ENCODE data around the gene CNTN5. TPM values are rescaled to one million over a fixed set of nuclear protein-coding genes. Genes with fewer than 3 reads are reported as not detected.

The CNTN5 gene
- polyA plus RNA-seq, 1 donor (not counting 4 experiments of a cell fraction or from before 2014, with no cell fraction given), result not detected

DNA sequence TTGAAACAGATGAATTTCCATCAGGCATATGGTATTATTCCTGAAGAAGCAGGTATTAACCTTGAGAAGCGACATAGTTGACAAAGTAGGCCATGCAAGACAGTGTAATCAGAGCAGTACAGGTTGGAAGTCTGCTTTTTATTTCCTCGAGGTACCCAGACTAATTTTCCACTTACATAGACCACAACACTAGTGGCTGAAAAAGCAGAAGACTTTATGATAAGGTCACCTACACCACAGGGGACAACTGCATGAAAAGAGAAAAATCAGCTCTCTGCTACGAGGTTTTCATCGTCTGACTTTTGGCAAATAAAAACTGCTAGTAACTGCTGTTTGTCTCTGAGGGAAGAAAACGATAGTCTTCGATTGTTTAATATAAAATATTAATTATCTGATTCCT, 77.5 kb downstream of the CNTN5 start:
- Histone ChIP-seq H3K9ac (ENCODE audit: control insufficient read depth, extremely low read depth, insufficient read depth, low read length) (no peak overlapping the region), H3K4me2 (ENCODE audit: control insufficient read depth, extremely low read depth, insufficient read depth, low read depth, low read length) (no peak overlapping the region), H3K4me3 (ENCODE audit: control insufficient read depth in 2 of 3, extremely low read depth in 1 of 3, insufficient read depth in 2 of 3, low read depth in 1 of 3, low read length in 3 of 3) (no peak overlapping the region), H3K27ac (ENCODE audit: control insufficient read depth, insufficient read depth, low read length) (no peak overlapping the region), H3K36me3 (ENCODE audit: control insufficient read depth in 2 of 2, extremely low read depth in 1 of 2, insufficient read depth in 2 of 2, low read length in 2 of 2) (no peaks in the 10 kb centered on the region), H3K79me2 (ENCODE audit: control insufficient read depth, insufficient read depth, low read length) (no peaks in the 10 kb centered on the region), H3K4me1 (ENCODE audit: control insufficient read depth, extremely low read depth, insufficient read depth, low read length) (no peaks in the 10 kb centered on the region), H2AFZ (ENCODE audit: control insufficient read depth, low read length) (no peak overlapping the region), H3K27me3 (ENCODE audit: control insufficient read depth, extremely low read depth, insufficient read depth, low read length) (no peaks in the 10 kb centered on the region), H3K9me1 (ENCODE audit: control insufficient read depth, extremely low read depth, insufficient read depth, low read length) (no peaks in the 10 kb centered on the region), H3K9me3 (ENCODE audit: control insufficient read depth, low read depth, low read length) (no peaks in the 10 kb centered on the region), H4K20me1 (ENCODE audit: control insufficient read depth, extremely low read depth, insufficient read depth, low read length) (no peaks in the 10 kb centered on the region)
- TF ChIP-seq, protein P1, sequence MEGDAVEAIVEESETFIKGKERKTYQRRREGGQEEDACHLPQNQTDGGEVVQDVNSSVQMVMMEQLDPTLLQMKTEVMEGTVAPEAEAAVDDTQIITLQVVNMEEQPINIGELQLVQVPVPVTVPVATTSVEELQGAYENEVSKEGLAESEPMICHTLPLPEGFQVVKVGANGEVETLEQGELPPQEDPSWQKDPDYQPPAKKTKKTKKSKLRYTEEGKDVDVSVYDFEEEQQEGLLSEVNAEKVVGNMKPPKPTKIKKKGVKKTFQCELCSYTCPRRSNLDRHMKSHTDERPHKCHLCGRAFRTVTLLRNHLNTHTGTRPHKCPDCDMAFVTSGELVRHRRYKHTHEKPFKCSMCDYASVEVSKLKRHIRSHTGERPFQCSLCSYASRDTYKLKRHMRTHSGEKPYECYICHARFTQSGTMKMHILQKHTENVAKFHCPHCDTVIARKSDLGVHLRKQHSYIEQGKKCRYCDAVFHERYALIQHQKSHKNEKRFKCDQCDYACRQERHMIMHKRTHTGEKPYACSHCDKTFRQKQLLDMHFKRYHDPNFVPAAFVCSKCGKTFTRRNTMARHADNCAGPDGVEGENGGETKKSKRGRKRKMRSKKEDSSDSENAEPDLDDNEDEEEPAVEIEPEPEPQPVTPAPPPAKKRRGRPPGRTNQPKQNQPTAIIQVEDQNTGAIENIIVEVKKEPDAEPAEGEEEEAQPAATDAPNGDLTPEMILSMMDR (optimal IDR thresholded peaks at IDR 0.05 in 1 of 3, IDR thresholded peaks at IDR 0.05 in 1 of 3, conservative IDR thresholded peaks at IDR 0.05 in 1 of 3; ENCODE audit: extremely low read depth in 1 of 3, insufficient read depth in 2 of 3, low read length in 3 of 3), result no peak
- no peak for TF ChIP-seq EZH2 (IDR thresholded peaks at IDR 0.05; ENCODE audit: low read length)
- FAIRE-seq (no peak), DNase-seq (ENCODE audit: low read depth, low spot score) (no peak)
- dilution Hi-C loops (cut with MboI; ENCODE audit: extremely low pct_ligation_motif_present, low sequenced_read_pairs), result no loop called here

DNA sequence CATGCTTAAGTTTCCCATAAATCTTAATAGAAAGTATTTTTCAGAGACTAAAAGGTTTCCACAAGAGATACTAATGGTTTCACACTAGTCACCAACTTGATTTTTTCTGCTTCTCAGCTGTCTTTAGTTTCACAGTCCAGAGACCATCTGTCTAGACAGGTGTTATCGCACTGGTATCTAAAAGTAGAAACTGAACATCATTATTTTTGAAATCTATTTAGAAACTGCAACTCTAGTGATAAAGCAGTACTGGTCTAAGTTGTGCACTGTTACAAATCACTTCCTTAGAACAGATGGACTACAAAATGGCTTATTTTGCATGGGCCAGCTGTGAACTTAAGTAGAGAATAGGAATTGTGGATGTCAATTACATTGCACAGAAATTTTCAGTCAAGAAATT, 78.0 kb downstream of the CNTN5 start:
- H4K20me1 ChIP-seq (ENCODE audit: control insufficient read depth, extremely low read depth, insufficient read depth, low read length), result no peaks in the 10 kb centered on the region
- no peaks in the 10 kb centered on the region for H3K9me3 ChIP-seq (ENCODE audit: control insufficient read depth, low read depth, low read length)
- H3K4me2 ChIP-seq (ENCODE audit: control insufficient read depth, extremely low read depth, insufficient read depth, low read depth, low read length), result no peak overlapping the region
- no peaks in the 10 kb centered on the region for H3K9me1 ChIP-seq (ENCODE audit: control insufficient read depth, extremely low read depth, insufficient read depth, low read length)
- no peaks in the 10 kb centered on the region for H3K27me3 ChIP-seq (ENCODE audit: control insufficient read depth, extremely low read depth, insufficient read depth, low read length)
- H2AFZ ChIP-seq (ENCODE audit: control insufficient read depth, low read length), result no peak overlapping the region
- DNase-seq (ENCODE audit: low read depth, low spot score) (no peak), FAIRE-seq (no peak)
- H3K4me3 ChIP-seq (ENCODE audit: control insufficient read depth in 2 of 3, extremely low read depth in 1 of 3, insufficient read depth in 2 of 3, low read depth in 1 of 3, low read length in 3 of 3), result no peak overlapping the region
- H3K4me1 ChIP-seq (ENCODE audit: control insufficient read depth, extremely low read depth, insufficient read depth, low read length), result no peaks in the 10 kb centered on the region
- no peaks in the 10 kb centered on the region for H3K36me3 ChIP-seq (ENCODE audit: control insufficient read depth in 2 of 2, extremely low read depth in 1 of 2, insufficient read depth in 2 of 2, low read length in 2 of 2)
- no peak overlapping the region for H3K27ac ChIP-seq (ENCODE audit: control insufficient read depth, insufficient read depth, low read length)
- H3K9ac ChIP-seq (ENCODE audit: control insufficient read depth, extremely low read depth, insufficient read depth, low read length), result no peak overlapping the region
- TF ChIP-seq, protein P1 (optimal IDR thresholded peaks at IDR 0.05 in 1 of 3, IDR thresholded peaks at IDR 0.05 in 1 of 3, conservative IDR thresholded peaks at IDR 0.05 in 1 of 3; ENCODE audit: extremely low read depth in 1 of 3, insufficient read depth in 2 of 3, low read length in 3 of 3), result no peak
- no peak for TF ChIP-seq EZH2 (IDR thresholded peaks at IDR 0.05; ENCODE audit: low read length)
- no peaks in the 10 kb centered on the region for H3K79me2 ChIP-seq (ENCODE audit: control insufficient read depth, insufficient read depth, low read length)
- dilution Hi-C loops (cut with MboI; ENCODE audit: extremely low pct_ligation_motif_present, low sequenced_read_pairs), result no loop called here
